Stimulated activated CD4-positive, alpha-beta T cell treated with anti-CD3 and anti-CD28 coated beads, Interleukin-1b, Interleukin-23, amount 100 ng/mL, for 4 hours (primary cell): ENCODE measurements around the gene SLC16A12.

ENCODE experiments used
- DNase-seq, 2 donors: peaks; one replicate each; pipeline ENCODE4 v3.0.0-alpha.2; 2020; ENCODE audit warnings: low read depth in 2 of 2

SLC16A12 gene

GRCh38 chr10:89535171-89536012, at the start of gene SLC16A12:
TSS of gene SLC16A12 (minus strand) at chr10:89535594. CDS start at chr10:89462578, 73,016 bp downstream.
- no peak for DNase-seq

DNA sequence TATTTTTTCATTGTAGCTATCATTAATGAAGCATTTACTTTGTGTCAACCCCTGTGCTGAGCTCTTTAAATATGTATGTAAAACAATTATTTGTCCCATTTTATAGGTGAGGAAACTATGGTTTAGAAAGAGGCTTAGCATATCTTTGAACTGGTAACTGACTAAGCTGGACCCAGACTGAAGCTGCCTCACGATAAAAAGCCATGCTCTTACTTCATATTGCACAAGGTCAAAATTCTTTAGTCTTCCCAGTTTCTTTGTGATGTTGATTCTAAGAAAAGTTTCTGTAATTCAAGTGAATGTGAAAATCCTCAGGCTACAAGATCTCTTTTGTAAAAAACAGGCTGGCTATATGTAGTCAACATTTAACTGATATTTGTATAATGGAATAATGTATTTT, 46.6 kb upstream of the SLC16A12 start:
- DNase-seq: no peak

DNA sequence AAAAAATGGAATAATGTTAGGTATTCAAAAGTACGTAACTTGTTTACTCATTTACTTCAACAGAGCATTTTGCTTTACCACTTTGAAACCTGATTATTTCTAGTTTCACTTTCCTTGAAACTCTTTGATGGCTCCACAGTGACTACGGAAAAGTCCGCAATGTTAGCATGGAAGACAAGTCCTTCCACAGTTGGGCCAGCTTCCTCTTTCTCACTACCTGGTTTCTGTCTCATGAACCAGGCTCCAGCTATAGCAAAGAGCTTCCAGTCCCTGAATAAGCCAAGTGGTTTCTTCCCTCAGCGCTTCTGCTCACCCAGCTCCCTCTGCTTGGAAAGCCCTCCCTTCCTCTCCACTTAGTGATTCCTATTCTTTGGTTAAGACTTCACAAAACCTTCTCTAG, 44.8 kb upstream of the SLC16A12 start:
- no peak for DNase-seq

DNA sequence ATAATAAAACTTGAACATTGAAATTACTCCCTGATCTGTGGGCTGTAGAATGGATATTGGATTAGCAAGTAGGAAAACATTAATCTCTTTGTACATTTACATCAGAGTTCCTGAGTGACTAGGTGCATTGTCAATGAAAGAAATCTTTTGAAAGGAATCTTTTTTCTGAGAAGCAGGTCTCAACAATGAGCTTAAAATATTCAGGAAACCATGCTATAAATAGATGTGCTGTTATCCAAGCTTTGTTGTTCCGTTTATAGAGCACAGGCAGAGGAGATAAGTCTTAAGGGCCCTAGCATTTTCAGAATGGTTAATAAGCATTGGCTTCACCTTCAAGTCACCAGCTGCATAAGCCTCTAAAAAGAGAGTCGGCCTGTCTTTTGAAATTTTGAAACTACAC, 41.3 kb upstream of the SLC16A12 start:
- no peak for DNase-seq

GRCh38 chr10:89576022-89576421, 40.6 kb upstream of the SLC16A12 start:
- DNase-seq: no peak

GRCh38 chr10:89575031-89575430, 39.6 kb upstream of the SLC16A12 start:
- DNase-seq: no peak

DNA sequence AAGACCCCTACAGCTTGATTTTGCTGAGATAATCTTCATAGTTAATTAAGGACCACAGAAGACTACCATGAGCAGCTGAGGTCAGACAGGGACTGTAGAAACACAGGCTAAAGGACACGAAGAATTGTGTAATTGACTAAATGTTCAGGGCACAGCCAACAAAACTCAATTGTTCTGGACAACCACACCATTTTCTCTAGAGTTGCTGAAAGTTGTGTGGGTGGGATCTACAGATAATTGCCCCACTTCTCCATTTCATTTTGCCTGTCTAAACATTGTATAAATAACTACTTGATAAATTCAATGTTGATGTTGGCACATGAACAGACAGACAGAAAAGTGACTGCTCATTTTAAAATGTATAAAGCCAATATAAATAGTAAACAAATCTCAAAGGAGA, 39.0 kb upstream of the SLC16A12 start:
- no peak for DNase-seq

DNA sequence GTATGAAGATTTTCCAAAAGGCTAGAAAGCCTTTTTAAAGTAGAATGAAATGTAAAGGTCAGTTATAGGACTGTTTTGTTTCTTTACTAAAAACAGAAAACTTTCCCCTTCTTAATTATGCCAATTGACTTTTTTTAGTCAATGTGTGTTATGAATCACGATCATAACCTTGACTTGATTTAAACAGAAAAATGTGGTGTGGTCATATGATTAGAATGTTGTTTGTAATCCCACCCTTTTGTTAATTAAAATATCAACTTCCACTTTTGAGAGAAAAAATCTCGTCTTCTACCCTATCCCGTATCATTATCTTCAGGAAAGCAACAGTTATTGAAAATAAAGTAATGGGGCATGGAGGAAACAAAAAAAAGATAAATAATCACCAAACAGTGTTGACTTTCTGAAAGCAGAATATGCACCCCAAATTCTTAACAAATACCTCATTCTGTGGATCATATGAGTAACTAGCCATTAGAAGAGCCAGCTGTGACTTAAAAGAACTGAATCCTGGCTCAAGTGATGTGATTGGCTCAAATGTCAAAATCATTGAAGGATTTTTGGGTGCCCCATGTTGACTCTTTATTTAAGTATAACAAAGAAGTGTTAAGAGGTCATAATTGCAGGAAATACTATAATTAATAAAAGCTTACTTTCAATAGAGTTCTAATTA, 32.3 kb upstream of the SLC16A12 start:
- DNase-seq: no peak

DNA sequence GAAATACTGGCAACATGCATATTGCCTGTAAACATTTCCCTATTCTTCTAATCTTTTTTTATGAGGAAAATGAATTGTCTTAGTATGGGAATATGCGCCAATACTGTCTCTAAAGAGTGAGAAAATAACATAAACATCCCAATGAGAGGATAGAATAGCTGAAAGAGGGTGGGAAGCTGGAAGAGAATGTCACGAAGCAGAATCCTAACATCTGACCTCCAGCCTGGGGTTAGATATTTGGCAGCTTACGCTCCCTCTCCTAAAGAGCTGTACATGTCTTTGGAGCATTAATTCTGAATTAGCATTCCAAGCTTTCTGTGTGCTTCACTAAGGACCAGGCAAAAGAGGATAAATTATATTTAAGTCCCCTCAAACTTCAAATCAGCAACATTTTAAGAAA, 31.6 kb upstream of the SLC16A12 start:
- no peak for DNase-seq

DNA sequence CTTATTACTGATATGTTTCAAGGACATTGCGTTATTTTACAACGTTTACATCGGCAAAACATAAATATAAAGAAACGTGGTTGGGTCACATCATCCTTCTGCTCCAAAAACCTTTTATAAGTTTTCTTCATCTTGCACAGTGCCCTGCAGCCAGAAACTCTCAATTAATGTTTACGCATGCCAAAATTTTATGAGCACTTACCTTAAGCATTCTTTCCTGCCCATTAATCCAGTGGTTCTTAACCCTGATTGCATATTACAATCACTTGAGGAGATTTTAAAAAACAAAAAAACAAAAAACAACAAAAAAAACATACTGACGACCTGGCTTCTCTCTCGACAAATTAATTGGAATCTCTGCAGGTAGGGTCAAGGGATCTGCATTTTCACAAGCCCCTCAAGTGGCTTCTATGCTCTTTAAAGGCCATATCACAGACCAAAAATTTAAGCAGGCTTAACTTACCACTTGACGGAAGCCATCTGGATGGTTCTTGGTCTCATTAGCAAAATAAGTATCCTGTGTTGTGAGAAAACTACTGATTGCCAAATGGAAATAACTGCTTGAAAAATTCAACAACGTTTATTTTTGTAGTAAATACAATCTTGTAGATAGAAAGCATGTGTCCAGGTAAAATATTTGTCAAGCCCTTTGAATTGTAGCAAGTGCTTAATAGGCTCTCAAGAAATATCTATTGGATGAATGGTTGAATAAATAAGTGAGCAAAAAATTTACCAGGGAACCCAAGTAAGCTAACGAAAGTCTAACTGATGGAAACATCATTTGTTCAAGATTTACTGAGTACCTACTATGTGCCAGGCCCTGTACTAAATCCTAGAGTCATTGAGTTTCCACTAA, 30.9 kb upstream of the SLC16A12 start:
- no peak for DNase-seq

DNA sequence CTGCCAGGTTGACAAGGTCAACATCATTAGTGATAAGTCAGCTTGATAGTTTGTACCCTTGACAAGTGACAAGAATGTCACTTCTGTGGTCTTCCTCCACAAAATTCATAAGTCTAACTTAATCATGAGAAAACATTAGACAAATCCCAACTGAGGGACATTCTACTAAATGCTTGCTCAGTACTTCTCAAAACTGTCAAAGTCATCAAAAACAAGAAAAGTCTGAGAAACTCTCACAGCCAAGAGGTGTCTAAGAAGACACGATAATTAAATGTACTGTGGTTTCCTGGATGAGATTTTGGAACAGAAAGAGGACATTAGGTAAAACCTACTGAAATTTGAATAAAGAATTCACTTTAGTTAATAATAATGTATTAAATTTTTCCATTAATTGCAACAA, 29.8 kb upstream of the SLC16A12 start:
- DNase-seq: no peak

DNA sequence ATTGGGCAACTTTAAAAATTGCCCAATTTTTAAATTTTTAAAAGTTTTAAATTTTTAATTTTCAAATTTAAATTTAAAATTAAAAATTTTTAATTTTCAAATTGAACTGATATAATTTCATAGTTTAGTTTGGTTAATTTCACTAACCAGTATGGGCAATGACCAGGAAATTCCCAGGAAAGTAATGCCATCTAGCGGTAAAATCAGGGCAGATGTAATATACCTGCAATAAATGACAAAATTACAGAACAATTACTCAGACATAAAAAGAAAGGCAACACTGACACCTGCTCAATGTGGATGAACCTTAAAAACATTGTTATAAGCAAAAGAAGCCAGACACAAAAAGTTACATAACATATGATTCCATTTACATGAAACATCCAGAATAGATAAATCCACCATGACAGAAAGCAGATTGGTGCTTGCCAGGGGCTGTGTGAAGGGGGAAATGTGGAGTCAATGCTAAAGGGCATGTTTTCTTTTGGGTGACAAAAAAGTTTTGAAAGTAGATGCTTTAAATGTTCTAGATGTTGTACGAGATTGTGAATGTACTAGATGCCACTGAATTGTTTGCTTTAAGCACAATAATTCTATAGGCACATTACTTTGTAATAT, 28.6 kb upstream of the SLC16A12 start:
- DNase-seq: peak in 1 of 2 donors; percentile 6

- no peak for DNase-seq
These were observed 27.9 kb upstream of the SLC16A12 start for GRCh38 chr10:89563311-89563710.

GRCh38 chr10:89556600-89556999, 21.2 kb upstream of the SLC16A12 start:
- DNase-seq: no peak

DNA sequence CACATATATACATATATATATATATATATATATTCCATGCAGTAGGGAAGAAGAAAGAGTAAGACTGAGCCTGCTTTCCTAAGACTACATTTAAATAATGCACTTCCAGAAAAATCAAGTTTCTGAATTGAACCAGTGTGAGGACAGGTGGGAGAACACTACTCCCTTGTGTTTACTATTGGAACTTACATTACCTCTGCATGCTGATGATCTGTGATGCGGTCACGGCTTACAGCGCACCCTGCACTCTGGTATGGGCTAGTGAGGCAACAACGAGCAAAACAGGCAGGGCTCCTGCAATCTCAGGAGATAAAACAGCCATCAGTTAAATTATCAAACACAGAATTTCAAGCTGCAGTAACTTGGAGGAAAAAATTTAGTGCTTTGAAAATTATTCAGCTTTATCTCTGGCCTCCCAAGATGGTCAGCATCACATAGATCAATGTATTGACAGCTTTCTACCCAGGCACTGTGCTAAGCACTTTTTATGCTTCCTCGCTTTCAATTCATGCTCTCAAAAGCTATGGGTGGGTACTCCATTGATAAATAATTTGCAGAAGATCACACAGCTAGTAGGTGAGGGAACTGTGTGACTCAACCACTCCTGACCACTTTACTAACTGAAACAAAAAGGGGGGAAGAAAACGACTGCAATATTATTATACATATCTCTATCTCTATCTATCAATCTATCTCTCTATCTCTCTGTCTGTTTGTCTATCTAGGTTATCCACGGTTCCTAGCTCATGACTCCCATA, 20.5 kb upstream of the SLC16A12 start:
- DNase-seq: no peak

GRCh38 chr10:89554433-89554832, 19.0 kb upstream of the SLC16A12 start:
- DNase-seq: no peak

GRCh38 chr10:89553064-89553734, 17.8 kb upstream of the SLC16A12 start:
- no peak for DNase-seq

GRCh38 chr10:89552213-89552612, 16.8 kb upstream of the SLC16A12 start:
- no peak for DNase-seq

- DNase-seq: no peak
These were observed 15.1 kb upstream of the SLC16A12 start for GRCh38 chr10:89550509-89550908.

DNA sequence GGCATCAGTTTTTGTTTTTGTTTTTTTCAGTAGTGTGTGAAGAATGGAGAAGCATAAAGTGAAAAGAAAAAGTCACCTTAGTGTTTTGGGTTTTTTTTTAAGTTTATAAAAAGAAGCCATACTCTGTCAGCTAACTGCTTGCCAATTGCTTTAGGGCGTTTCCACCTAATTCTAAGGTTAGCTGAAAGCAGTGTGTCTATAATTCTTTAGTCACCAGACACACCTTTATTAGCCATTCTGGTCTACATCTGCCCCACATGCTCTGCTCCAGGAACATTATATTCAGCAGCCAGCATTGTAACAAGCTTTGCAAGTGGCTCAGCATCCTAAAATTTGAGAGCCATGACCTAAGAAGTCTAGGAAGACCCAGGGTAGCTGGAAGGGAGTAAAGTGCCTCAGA, 14.1 kb upstream of the SLC16A12 start:
- no peak for DNase-seq

GRCh38 chr10:89548673-89549072, 13.3 kb upstream of the SLC16A12 start:
- DNase-seq: no peak
